NCI-H1092 (cell line): ENCODE results near the gene RAPGEF6.
"Not testable (repeated sequence)": the region's sequence is repeated elsewhere in the genome, so short reads cannot be mapped to it uniquely, and the experiment has no call there.

Source experiments
- DNase-seq: peaks from one replicate; lab custom pipeline; 2025; lab: John Stamatoyannopoulos, UW

Gene RAPGEF6

DNA sequence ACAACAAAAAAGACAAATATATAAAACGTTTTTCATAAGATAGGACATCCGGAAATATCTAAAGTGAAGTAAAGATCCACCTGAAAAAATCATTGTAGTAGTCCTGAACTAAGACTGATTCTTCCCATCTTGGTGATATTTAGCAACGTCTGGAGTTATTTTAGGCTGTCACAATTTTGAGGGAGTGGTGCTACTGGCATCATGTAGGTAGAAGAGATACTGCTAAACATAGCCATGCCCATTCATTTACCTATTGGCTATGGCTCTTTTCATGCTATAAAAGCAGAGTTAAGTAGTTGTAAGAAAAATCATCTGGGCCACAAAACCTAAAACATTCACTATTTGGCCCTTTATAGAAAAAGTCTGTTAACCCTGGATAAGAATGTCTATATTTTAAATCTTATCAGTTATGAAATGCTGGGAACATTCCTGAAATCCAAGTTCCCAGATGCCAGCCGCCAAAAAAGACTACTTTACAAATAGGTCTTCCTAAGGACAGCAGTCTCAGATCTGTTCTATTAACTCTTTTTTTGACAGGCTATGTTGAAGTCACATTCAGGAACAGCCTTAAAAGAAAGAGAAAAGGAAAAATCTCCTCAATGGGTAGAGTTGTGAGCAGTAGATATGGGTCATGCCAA, 27.0 kb downstream of the RAPGEF6 start:
- no peak for DNase-seq

GRCh38 chr5:131607418-131607817, 27.6 kb downstream of the RAPGEF6 start:
- no peak for DNase-seq

GRCh38 chr5:131605086-131605485, 29.9 kb downstream of the RAPGEF6 start:
- no peak for DNase-seq

GRCh38 chr5:131595088-131596033, 39.7 kb downstream of the RAPGEF6 start:
- DNase-seq: no peak

GRCh38 chr5:131593921-131594320, 41.1 kb downstream of the RAPGEF6 start:
- DNase-seq: no peak

GRCh38 chr5:131593436-131593835, 41.6 kb downstream of the RAPGEF6 start:
- not testable (repeated sequence) for DNase-seq

DNA sequence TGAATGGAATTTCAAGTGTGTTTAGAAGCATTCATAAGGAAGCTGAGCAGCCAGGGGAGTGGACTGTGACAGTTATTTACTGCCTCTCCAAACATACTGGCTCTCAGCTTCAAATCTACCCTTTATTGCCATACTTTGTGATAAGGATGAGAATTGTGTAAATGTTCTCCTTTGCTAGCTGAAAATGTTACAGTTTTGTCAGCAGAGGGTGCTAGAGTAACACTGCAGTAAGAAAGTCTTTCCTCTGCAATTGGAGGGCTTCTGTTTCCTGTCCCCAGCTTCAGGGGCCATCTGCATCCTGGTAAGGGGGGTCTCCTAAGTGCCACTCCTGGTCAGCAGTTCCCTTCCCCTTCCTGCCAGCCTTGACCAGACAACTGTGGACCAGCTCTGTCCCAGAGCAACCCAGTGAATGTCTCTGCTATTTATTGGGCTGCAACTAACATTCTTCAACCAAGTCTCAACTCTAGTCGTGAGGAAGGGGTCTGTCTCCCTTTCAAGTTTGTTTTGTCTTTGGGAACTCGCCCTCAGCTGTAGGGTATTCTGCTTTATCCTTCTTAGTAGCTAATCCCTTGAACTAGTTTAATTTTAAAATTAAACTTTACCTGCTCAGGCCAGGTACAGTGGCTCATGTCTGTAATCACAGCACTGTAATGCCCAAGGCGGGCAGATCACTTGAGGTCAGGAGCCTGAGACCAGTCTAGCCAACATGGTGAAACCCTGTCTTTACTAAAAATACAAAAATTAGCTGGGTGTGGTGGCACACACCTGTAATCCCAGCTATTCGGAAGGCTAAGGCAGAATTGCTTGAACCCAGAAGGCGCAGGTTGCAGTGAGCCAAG, 45.3 kb downstream of the RAPGEF6 start:
- peak; percentile 2 for DNase-seq

- DNase-seq: no peak
Measured at GRCh38 chr5:131587541-131587940, 47.5 kb downstream of the RAPGEF6 start.

- DNase-seq: no peak
Measured at GRCh38 chr5:131581702-131582101, 53.3 kb downstream of the RAPGEF6 start.

DNA sequence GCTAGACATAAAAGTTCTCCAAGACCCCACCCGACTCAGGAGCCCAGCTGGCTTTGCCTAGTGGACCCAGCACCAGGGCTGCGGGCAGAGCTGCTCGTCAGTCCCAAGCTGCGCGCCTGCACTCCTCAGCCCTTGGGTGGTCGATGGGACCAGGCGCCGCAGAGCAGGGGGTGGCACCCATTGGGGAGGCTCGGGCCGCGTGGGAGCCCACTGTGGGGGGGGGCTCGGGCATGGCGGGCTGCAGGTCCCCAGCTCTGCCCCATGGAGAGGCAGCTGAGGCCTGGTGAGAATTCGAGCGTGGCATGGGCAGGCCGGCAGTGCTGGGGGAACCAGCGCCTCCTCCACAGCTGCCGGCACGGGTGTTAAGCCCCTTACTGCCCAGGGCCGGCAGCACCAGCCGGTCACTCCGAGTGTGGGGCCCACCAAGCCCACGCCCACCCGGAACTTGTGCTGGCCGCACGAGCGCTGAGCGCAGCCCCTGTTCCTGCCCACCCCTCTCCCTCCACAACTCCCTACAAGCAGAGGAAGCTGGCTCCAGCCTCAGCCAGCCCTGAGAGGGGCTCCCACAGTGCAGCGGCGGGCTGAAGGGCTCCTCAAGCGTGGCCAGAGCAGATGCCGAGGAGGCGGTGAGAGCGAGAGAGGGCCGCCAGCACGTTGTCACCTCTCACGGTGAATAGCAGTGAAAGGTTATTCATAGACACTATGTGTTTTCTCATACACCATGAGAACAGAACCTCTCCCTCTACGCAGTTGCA, 54.9 kb downstream of the RAPGEF6 start:
- no peak for DNase-seq

- no peak for DNase-seq
Measured at GRCh38 chr5:131575660-131576227, 59.3 kb downstream of the RAPGEF6 start.

GRCh38 chr5:131571669-131572168, 63.3 kb downstream of the RAPGEF6 start:
- no peak for DNase-seq

DNA sequence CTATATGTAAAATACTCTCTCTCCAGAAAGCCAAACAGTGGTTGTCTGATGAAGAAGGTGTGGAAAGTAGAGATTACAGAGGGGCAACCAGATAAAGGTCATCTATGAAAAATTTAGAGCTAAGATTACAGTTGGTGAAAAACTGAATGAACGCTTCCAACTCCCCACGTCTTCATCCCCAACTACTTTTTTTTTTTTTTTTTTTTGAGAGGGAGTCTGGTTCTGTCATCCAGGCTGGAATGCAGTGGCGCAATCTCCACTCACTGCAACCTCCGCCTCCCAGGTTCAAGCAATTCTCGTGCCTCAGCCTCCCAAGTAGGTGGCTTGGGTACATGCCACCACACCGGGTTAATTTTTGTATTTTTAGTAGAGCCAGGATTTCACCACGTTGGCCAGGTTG, 64.3 kb downstream of the RAPGEF6 start:
- DNase-seq: no peak

GRCh38 chr5:131564229-131564652, 70.8 kb downstream of the RAPGEF6 start:
- DNase-seq: no peak

DNA sequence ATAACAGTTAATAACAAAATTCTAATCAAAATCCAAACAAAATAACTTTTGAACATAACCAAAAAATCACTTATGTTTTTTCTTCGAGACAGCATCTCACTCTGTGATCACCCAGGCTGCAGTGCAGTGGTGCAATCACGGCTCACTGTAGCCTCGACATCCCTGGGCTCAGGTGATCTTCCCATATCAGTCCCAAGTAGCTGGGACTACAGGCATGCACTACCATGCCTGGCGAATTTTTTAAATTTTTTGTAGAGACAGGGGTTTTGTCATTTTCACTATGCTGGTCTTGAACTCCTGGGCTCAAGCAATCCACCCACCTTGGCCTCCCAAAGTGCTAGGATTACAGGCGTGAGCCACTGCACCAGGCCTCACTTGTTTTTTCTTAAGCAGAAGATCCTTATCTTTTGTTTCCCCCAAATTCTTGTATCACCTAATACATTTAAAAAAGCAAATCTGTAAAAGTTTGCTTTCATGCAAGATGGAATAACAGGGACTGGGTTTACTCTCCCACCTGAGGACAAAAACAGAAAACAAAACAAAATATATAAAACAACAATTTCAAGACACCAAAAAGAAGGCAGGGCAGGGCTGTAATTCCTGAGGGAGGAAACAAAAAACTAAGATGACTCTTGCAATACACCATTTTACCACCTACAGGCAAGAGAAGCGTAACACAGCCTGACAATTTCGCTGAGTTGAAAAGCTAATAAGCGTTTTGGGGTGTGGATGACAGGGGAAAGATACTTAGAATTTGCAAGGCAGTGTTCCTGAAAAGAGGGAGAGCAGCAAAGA, 71.4 kb downstream of the RAPGEF6 start:
- DNase-seq: no peak

GRCh38 chr5:131550606-131551005, 84.4 kb downstream of the RAPGEF6 start:
- no peak for DNase-seq

GRCh38 chr5:131548176-131548575, 86.9 kb downstream of the RAPGEF6 start:
- DNase-seq: no peak

- no peak for DNase-seq
Measured at GRCh38 chr5:131545845-131546244, 89.2 kb downstream of the RAPGEF6 start.

DNA sequence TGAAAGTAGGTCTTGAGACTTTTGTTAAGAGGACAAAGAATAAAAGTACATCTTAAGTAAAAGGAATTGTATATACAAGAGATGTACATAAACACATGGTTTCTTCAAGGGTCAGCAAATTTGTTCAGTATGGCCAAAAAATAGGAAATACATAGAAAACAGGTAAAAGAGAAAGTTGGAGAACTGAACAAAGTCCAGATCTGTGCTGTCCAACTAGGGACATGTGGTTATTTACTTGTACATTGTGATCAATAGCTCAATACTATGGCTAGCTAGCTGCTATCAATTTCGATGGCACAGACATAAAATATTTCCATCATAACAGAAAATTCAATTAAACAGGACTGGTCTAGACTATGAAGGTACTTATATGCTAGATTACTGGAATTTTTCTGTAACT, 92.3 kb downstream of the RAPGEF6 start:
- DNase-seq: no peak

DNA sequence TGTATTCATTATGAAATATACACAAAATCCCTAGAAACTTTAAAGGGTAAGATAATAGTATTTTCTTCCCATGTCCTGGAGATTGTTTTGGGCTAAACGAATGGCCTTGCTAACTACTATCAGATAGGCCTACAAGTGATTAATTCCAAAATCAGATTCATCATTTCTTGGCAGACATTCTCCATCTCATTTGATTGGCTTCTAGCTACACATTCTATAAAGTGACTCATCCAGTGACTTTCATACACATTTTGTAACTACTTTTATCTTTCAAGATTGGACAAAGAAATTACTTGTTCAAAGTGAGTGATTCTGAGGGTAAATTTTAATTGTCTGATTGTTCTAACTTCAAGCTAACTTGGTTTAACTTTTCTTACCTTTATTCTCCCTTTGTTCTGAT, 93.3 kb downstream of the RAPGEF6 start:
- DNase-seq: no peak
